Activated CD8-positive, alpha-beta memory T cell treated with anti-CD3 and anti-CD28 coated beads, Interleukin-2, amount 50 U/mL, for 1 hour (primary cell): ENCODE measurements around the gene PRKCE.

Experiments
- DNase-seq: peaks from one replicate; pipeline ENCODE4 v3.0.0-alpha.2; 2020; ENCODE audit errors: extremely low read depth

The PRKCE gene

GRCh38 chr2:45964223-45964841, 312.9 kb downstream of the PRKCE start:
- DNase-seq = no peak

- no peak for DNase-seq
These were observed 313.4 kb downstream of the PRKCE start for GRCh38 chr2:45964906-45965305.

GRCh38 chr2:45965871-45966498, 314.5 kb downstream of the PRKCE start:
- no peak for DNase-seq

- DNase-seq = no peak
These were observed 317.6 kb downstream of the PRKCE start for GRCh38 chr2:45968946-45969584.

- no peak for DNase-seq
These were observed 322.0 kb downstream of the PRKCE start for GRCh38 chr2:45973426-45973825.

- no peak for DNase-seq
These were observed 322.6 kb downstream of the PRKCE start for GRCh38 chr2:45974056-45974455.

GRCh38 chr2:45974762-45975408, 323.4 kb downstream of the PRKCE start:
- DNase-seq = no peak

GRCh38 chr2:45975752-45976517, 324.5 kb downstream of the PRKCE start:
- DNase-seq = no peak

GRCh38 chr2:45978302-45978859, 326.9 kb downstream of the PRKCE start:
- no peak for DNase-seq

- DNase-seq = no peak
These were observed 327.6 kb downstream of the PRKCE start for GRCh38 chr2:45979065-45979464.

GRCh38 chr2:45980161-45980865, 328.8 kb downstream of the PRKCE start:
- DNase-seq = no peak

GRCh38 chr2:45981384-45981930, 330.0 kb downstream of the PRKCE start:
- DNase-seq = no peak

- DNase-seq = no peak
These were observed 330.6 kb downstream of the PRKCE start for GRCh38 chr2:45982096-45982495.

GRCh38 chr2:45983213-45983612, 331.7 kb downstream of the PRKCE start:
- no peak for DNase-seq

- DNase-seq = no peak
These were observed 332.9 kb downstream of the PRKCE start for GRCh38 chr2:45984366-45984765.

GRCh38 chr2:45984896-45985473, 333.5 kb downstream of the PRKCE start:
- DNase-seq = no peak

- DNase-seq = no peak
These were observed 335.0 kb downstream of the PRKCE start for GRCh38 chr2:45986509-45986908.

GRCh38 chr2:45987856-45988255, 336.4 kb downstream of the PRKCE start:
- DNase-seq = no peak

GRCh38 chr2:45988879-45989278, 337.4 kb downstream of the PRKCE start:
- DNase-seq = no peak

GRCh38 chr2:45990131-45990530, 338.7 kb downstream of the PRKCE start:
- DNase-seq = no peak
